ENCODE results near the gene CTIF. TPM values are rescaled to one million over a fixed set of nuclear protein-coding genes. Genes with fewer than 3 reads are reported as not detected.

The CTIF gene
- polyA plus RNA-seq, 1 experiment = 40.2 TPM

- TF ChIP-seq CTCF (IDR thresholded peaks at IDR 0.05; ENCODE audit: low read depth, low read length) = no peak
- POLR2A ChIA-PET = interaction anchor here (0.5 to 1.3 kb wide), 2 partner anchors 11 to 25 kb away, joined by 3 to 7 read pairs; no protein-coding TSS in a partner anchor
- CTCF ChIA-PET = interaction anchor here (2.0 kb wide), 1 partner anchor 142 kb away, joined by 5 read pairs; no protein-coding TSS in a partner anchor
- no peak for DNase-seq (ENCODE audit: low read depth, low spot score)
- H3K9me3 ChIP-seq (ENCODE audit: control insufficient read depth, insufficient read depth, low read length) = no peaks in the 10 kb centered on the region
- no peak overlapping the region for H3K4me3 ChIP-seq (ENCODE audit: low read depth, low read length)
- H3K27ac ChIP-seq (ENCODE audit: low read depth, low read length) = no peak overlapping the region
- H3K27me3 ChIP-seq (ENCODE audit: control insufficient read depth, insufficient read depth, low read length) = no peaks in the 10 kb centered on the region
Measured at GRCh38 chr18:48617844-48618497, 79.1 kb downstream of the CTIF start.

- TF ChIP-seq CTCF (IDR thresholded peaks at IDR 0.05; ENCODE audit: low read depth, low read length) = no peak
- DNase-seq (ENCODE audit: low read depth, low spot score) = no peak
- H3K9me3 ChIP-seq (ENCODE audit: control insufficient read depth, insufficient read depth, low read length) = no peaks in the 10 kb centered on the region
- ChIA-PET CTCF (interaction anchor here (1.0 to 2.0 kb wide), 2 partner anchors 29 to 143 kb away, joined by 4 to 5 read pairs; no protein-coding TSS in a partner anchor), POLR2A (interaction anchor here (0.6 kb wide), 1 partner anchor 12 kb away, joined by 3 read pairs; no protein-coding TSS in a partner anchor)
- H3K4me3 ChIP-seq (ENCODE audit: low read depth, low read length) = no peak overlapping the region
- H3K27me3 ChIP-seq (ENCODE audit: control insufficient read depth, insufficient read depth, low read length) = no peaks in the 10 kb centered on the region
- H3K27ac ChIP-seq (ENCODE audit: low read depth, low read length) = peak overlapping the region; percentile 61
Measured at GRCh38 chr18:48619016-48619415, 80.2 kb downstream of the CTIF start.

- H3K4me3 ChIP-seq (ENCODE audit: low read depth, low read length) = no peak overlapping the region
- H3K27me3 ChIP-seq (ENCODE audit: control insufficient read depth, insufficient read depth, low read length) = no peaks in the 10 kb centered on the region
- POLR2A ChIA-PET = no interaction called here
- no peak for TF ChIP-seq CTCF (IDR thresholded peaks at IDR 0.05; ENCODE audit: low read depth, low read length)
- peak overlapping the region; percentile 61 for H3K27ac ChIP-seq (ENCODE audit: low read depth, low read length)
- DNase-seq (ENCODE audit: low read depth, low spot score) = no peak
- no peaks in the 10 kb centered on the region for H3K9me3 ChIP-seq (ENCODE audit: control insufficient read depth, insufficient read depth, low read length)
- CTCF ChIA-PET = interaction anchor here (1.0 to 2.0 kb wide), 2 partner anchors 28 to 144 kb away, joined by 4 to 5 read pairs; no protein-coding TSS in a partner anchor
Measured at GRCh38 chr18:48619501-48619900, 80.7 kb downstream of the CTIF start.

- ChIA-PET POLR2A (no interaction called here), CTCF (interaction anchor here (0.7 to 2.0 kb wide), 4 partner anchors 28 to 619 kb away, joined by 3 to 5 read pairs (median 4); no protein-coding TSS in a partner anchor)
- no peak for DNase-seq (ENCODE audit: low read depth, low spot score)
- TF ChIP-seq CTCF (IDR thresholded peaks at IDR 0.05; ENCODE audit: low read depth, low read length) = no peak
- Histone ChIP-seq H3K4me3 (ENCODE audit: low read depth, low read length) (no peak overlapping the region), H3K9me3 (ENCODE audit: control insufficient read depth, insufficient read depth, low read length) (no peaks in the 10 kb centered on the region), H3K27me3 (ENCODE audit: control insufficient read depth, insufficient read depth, low read length) (no peaks in the 10 kb centered on the region), H3K27ac (ENCODE audit: low read depth, low read length) (no peak overlapping the region)
Measured at GRCh38 chr18:48620071-48620470, 81.2 kb downstream of the CTIF start.

DNA sequence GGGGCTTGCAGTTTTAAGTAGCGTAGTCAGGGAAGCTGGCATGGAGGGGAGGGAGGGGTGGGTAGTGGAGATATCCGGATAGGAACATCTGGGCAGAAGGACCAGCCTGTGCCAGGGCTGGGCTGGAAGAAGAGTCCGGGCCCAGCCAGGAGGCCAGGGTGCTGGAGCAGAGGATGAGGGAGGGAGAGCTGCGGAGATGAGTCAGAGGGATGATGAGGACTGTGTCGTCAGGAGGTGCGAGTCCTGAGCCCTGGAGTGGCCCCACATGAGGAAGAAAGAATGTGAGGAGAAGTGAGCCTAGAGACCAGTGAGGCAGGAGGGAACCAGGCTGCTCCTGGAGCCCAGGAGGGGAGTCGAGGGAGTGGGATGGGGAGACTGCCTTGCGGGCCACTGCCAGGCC is 82.4 kb downstream of the CTIF start:
- Histone ChIP-seq H3K4me3 (ENCODE audit: low read depth, low read length) (0 out of 2 replicates have a peak overlapping the region, but pooled peaks have one; percentile 4), H3K27me3 (ENCODE audit: control insufficient read depth, insufficient read depth, low read length) (no peaks in the 10 kb centered on the region), H3K27ac (ENCODE audit: low read depth, low read length) (peak overlapping the region; percentile 95), H3K9me3 (ENCODE audit: control insufficient read depth, insufficient read depth, low read length) (no peaks in the 10 kb centered on the region)
- DNase-seq (ENCODE audit: low read depth, low spot score) = peak; percentile 59
- POLR2A ChIA-PET = interaction anchor here (0.7 to 1.2 kb wide), 4 partner anchors 9 to 431 kb away, joined by 3 to 7 read pairs (median 4); no protein-coding TSS in a partner anchor
- no peak for TF ChIP-seq CTCF (IDR thresholded peaks at IDR 0.05; ENCODE audit: low read depth, low read length)
- CTCF ChIA-PET = interaction anchor here (0.8 to 1.1 kb wide), 2 partner anchors 145 to 617 kb away, joined by 3 to 4 read pairs; no protein-coding TSS in a partner anchor

All from AG04450 (cell line).